ENCODE measurements around the gene GCN1. TPM values are rescaled to one million over a fixed set of nuclear protein-coding genes. Genes with fewer than 3 reads are reported as not detected.

Gene GCN1, protein sequence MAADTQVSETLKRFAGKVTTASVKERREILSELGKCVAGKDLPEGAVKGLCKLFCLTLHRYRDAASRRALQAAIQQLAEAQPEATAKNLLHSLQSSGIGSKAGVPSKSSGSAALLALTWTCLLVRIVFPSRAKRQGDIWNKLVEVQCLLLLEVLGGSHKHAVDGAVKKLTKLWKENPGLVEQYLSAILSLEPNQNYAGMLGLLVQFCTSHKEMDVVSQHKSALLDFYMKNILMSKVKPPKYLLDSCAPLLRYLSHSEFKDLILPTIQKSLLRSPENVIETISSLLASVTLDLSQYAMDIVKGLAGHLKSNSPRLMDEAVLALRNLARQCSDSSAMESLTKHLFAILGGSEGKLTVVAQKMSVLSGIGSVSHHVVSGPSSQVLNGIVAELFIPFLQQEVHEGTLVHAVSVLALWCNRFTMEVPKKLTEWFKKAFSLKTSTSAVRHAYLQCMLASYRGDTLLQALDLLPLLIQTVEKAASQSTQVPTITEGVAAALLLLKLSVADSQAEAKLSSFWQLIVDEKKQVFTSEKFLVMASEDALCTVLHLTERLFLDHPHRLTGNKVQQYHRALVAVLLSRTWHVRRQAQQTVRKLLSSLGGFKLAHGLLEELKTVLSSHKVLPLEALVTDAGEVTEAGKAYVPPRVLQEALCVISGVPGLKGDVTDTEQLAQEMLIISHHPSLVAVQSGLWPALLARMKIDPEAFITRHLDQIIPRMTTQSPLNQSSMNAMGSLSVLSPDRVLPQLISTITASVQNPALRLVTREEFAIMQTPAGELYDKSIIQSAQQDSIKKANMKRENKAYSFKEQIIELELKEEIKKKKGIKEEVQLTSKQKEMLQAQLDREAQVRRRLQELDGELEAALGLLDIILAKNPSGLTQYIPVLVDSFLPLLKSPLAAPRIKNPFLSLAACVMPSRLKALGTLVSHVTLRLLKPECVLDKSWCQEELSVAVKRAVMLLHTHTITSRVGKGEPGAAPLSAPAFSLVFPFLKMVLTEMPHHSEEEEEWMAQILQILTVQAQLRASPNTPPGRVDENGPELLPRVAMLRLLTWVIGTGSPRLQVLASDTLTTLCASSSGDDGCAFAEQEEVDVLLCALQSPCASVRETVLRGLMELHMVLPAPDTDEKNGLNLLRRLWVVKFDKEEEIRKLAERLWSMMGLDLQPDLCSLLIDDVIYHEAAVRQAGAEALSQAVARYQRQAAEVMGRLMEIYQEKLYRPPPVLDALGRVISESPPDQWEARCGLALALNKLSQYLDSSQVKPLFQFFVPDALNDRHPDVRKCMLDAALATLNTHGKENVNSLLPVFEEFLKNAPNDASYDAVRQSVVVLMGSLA (N-terminal part only)
- 100 to 1,000 TPM in 1 of 2 donors, 10 to 100 TPM in 1; 39.3 to 120 TPM for total RNA-seq

- 3% methylated on average over 62 of the region's 62 CpGs for WGBS
- peak; percentile 39 for TF ChIP-seq POLR2A (IDR thresholded peaks at IDR 0.05)
- peak; percentile 63 for TF ChIP-seq POLR2AphosphoS5 (IDR thresholded peaks at IDR 0.05)
- TF ChIP-seq CTCF (IDR thresholded peaks at IDR 0.05) = peak in 1 of 4 experiments; percentile 21
- Histone ChIP-seq H3K4me3 (peak within 1 kb of the TSS; percentile 76 to 91), H3K4me1 (replicated peaks) (peaks cover 7% of the 10 kb centered on the region), H3K27me3 (replicated peaks; ENCODE audit: insufficient read depth) (no peaks in the 10 kb centered on the region), H3K36me3 (peaks cover 3 to 25% of the 10 kb centered on the region in 2 donors), H3K9me3 (no peaks in the 10 kb centered on the region), H3K27ac (peak within 1 kb of the TSS; percentile 61 to 68)
- intact Hi-C loops (cut with DNase I) = no loop called here
- DNase-seq (ENCODE audit: low spot score) = peak; percentile 63
Measured at GRCh38 chr12:120194534-120195395, at the start of gene GCN1. GCN1 (minus strand) TSS chr12:120194715; CDS start chr12:120194697, 18 bp downstream.

GRCh38 chr12:120242971-120243699 is 48.6 kb upstream of the GCN1 start:
- Histone ChIP-seq H3K9me3 (no peaks in the 10 kb centered on the region), H3K4me1 (replicated peaks) (peaks cover 14% of the 10 kb centered on the region), H3K27me3 (replicated peaks; ENCODE audit: insufficient read depth) (no peaks in the 10 kb centered on the region), H3K27ac (peak overlapping the region in 1 of 2 donors; percentile 0), H3K4me3 (no peak overlapping the region), H3K36me3 (no peaks in the 10 kb centered on the region)
- TF ChIP-seq CTCF (IDR thresholded peaks at IDR 0.05) (no peak), POLR2A (IDR thresholded peaks at IDR 0.05) (no peak), POLR2AphosphoS5 (IDR thresholded peaks at IDR 0.05) (no peak)
- intact Hi-C loops (cut with DNase I) = no loop called here
- WGBS = 82% methylated on average over 8 of the region's 8 CpGs
- no peak for DNase-seq (ENCODE audit: low spot score)

- H3K27me3 ChIP-seq (replicated peaks; ENCODE audit: insufficient read depth) = no peaks in the 10 kb centered on the region
- peaks cover 14% of the 10 kb centered on the region for H3K4me1 ChIP-seq (replicated peaks)
- H3K36me3 ChIP-seq = no peaks in the 10 kb centered on the region
- DNase-seq (ENCODE audit: low spot score) = no peak
- intact Hi-C loops (cut with DNase I) = no loop called here
- H3K27ac ChIP-seq = peak overlapping the region; percentile 27 to 60
- no peak overlapping the region for H3K4me3 ChIP-seq
- no peaks in the 10 kb centered on the region for H3K9me3 ChIP-seq
- 70% methylated on average over 9 of the region's 9 CpGs for WGBS
- no peak for TF ChIP-seq POLR2A (IDR thresholded peaks at IDR 0.05)
- TF ChIP-seq CTCF (IDR thresholded peaks at IDR 0.05) = no peak
- TF ChIP-seq POLR2AphosphoS5 (IDR thresholded peaks at IDR 0.05) = no peak
Measured at GRCh38 chr12:120242275-120242799, 47.8 kb upstream of the GCN1 start.

Data from prostate gland (tissue), 2 donors.